Measurements from ENCODE around the gene CCDC70. TPM values are rescaled to one million over a fixed set of nuclear protein-coding genes. Genes with fewer than 3 reads are reported as not detected.

CCDC70 gene
- polyA plus RNA-seq, 3 donors, result not detected

DNA sequence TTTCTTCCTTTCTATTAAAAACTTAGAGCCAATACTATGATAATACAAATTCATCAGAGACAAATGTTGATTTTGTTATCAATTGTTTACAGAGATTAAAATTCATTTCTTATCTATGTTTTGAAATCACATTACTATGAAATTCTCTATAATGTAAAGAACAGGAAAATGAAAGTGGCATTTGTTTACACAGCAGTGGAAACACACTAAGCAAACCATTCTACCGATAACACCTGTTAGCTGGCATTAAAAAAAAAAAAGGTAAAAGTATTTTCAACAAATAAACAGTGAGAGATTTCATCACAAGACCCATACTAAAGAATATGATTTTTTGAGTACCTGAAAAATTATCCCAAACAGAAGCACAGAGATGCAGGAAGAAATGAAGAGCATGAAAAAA, 4.8 kb upstream of the CCDC70 start:
- no peak for DNase-seq (ENCODE audit: low read depth in 3 of 3, low spot score in 2 of 3)

DNA sequence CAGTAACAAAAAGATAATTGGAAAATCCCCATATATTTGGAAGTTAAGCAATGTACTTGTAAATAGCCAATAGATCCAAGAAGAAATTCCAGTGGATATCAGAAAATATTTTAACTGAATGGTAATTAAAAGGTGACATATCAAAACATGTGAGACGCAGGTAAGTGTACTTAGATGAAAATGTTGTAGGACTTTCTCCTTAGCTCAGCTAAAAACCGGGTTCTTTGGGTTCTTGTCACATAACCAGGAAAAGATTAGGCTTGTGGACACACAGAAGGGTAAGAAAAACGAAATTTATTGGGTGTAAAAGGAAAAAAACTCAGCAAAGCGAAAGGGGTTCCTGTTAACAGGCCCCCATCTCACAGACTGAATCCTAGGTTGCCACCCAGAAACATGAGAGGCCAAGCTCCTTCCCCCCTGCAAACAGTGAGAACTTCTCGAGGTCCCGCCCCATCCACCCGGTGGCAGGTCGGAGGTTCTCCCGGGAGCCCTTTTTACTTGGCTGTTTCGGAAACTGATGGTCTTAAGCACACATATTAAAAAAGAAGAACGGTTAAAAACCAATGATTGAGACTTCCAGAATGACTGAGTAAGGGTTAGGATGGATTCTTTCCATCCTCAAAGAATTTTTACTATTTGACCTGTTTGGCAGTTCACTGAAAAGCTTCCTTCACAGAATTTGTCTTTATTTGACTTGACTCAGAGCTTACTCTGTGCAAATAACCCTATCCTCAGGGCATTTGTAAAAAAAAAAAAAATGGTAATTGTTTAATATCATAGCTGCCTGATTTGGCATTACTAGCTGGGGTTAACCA, 3.1 kb upstream of the CCDC70 start:
- DNase-seq (ENCODE audit: low read depth in 3 of 3, low spot score in 2 of 3), result no peak

DNA sequence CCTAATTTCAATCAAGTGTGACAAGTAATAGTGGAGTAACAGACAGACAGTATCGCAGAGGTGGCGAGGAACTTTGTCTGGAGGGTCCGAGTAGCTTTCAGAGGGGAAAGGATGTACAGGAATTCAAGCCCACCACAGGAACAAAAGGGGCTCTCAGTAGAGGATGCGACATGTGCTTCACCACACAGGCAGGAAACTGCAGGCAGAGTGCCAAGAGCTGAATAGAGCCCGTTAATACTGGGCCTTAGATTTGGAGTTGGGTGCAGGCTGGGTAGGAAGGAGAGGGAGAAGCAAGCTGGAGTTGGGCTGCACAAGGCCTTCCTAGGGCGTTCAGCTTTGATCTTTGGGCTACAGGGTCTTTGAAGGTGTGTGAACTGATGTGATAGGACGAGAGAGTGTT, 1.2 kb downstream of the CCDC70 start:
- DNase-seq (ENCODE audit: low read depth in 3 of 3, low spot score in 2 of 3), result no peak

DNA sequence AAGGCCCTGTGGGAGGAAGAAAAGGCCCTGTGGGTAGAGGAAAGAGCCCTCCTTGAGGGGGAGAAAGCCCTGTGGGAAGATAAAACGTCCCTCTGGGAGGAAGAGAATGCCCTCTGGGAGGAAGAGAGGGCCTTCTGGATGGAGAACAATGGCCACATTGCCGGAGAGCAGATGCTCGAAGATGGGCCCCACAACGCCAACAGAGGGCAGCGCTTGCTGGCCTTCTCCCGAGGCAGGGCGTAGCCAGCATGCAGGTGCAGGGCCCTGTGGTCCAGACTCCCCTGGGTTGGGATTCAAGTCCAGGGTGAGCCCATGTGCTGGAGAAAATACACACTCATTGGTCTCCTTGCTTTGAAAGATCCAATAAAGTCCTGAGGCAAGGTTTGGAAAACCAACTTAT, 4.1 kb downstream of the CCDC70 start:
- DNase-seq (ENCODE audit: low read depth in 3 of 3, low spot score in 2 of 3), result no peak

DNA sequence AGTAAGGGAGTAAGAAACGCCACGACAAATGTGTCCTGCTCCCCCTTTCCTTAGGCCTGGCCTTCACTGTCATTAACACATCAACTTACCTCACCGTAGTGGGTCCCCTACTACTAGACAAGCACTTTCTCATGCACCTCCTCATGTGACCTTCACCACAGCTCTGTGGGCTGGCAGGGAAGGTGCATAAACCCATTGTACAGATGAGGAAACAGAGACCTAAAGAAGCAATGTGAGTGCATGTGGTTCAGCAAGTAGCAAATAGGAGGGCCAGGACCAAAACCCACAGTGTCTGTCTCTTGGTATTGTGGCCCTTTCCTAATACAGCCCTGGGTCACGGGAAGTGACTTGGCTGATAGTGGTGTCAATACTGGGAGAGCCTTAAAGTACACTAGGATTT, 5.3 kb downstream of the CCDC70 start:
- no peak for DNase-seq (ENCODE audit: low read depth in 3 of 3, low spot score in 2 of 3)

DNA sequence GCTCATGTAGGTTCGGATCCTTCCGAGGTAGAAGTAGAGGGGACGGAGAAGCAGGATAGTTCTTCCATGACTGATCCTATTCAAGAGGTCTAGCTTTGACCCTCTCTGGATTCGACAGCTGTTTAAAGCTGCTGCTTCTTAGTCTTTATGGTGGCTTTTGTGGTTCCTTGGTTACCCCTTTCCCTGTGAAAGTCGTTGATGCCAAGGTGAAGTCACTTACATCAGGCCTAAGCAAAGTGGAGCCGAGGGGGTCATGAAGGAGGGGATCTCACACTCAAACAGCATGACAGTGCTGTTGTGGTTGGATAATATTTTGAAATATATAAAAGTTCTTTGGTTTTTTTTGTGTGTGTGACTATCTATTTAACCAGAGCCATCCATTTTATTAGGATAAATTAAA, 8.1 kb downstream of the CCDC70 start:
- DNase-seq (ENCODE audit: low read depth in 3 of 3, low spot score in 2 of 3), result no peak

DNA sequence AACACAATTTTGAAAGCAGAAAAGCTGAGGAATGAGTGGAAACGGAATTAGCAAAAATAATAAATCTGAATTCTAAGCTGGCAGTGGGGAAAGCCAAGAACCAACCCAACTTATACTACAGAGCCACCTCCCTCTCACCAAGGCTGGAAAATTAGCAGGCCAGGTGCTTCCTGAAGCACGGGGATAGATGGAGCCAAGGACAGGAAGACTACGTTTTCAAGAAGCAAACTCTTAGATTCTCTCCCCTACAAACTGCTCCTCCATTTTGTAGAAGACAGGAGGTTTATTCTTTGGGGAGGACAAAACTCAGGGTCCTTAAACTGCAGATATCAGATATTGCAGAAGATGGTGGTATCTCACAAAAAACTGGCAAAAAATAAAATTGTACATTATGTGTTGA, 8.8 kb downstream of the CCDC70 start:
- DNase-seq (ENCODE audit: low read depth in 3 of 3, low spot score in 2 of 3), result no peak

DNA sequence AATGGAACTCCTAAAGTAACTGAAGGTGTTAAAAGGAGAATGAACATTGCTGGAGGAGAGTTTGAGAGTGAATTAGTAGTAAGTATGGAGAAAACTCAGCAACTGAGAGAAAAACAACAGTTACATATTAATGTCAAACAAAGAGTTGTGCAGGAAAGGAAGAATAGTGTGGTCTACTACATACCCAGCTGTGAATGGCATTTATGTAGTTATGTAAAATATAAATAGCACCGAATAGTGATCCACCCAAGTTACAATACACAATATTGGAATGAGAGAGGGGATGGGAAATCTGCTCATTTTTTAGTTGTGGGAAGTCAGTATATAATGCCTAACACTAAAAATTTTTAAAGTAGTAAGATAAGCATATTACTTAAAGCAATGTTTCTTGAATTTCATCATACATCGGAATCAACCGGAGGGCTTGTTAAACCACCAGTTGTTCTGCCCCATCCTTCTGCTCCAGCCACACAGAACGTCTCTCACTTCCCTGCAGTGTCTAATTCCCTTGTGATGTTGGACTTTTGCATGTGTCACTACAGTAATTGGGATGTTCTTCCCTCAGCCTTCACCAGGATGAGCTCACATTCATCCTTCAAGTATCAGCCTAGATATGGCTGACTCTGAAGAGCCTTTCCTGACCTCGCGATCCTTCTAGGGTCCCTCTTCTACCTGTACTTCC, 11.5 kb downstream of the CCDC70 start:
- no peak for DNase-seq (ENCODE audit: low read depth in 3 of 3, low spot score in 2 of 3)

DNA sequence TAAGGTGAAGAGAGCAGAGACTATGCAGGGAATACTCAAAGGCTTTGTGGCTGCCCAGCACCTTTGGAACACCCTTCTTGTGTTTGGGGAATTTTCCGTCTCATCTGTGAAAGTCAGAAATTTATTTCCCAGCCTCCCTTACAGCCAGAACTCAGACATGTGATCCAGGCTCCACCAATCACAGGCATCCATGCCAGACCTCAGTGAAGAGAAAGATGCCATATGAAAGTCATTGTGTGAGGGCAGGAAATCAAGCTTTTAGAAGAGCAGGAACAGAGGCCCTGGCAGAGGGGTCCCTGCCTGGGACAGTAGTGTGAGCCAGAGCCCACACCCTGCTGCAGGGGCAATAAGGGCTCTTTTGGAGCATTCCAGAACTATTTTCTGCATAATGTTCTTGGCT, 12.1 kb downstream of the CCDC70 start:
- no peak for DNase-seq (ENCODE audit: low read depth in 3 of 3, low spot score in 2 of 3)

DNA sequence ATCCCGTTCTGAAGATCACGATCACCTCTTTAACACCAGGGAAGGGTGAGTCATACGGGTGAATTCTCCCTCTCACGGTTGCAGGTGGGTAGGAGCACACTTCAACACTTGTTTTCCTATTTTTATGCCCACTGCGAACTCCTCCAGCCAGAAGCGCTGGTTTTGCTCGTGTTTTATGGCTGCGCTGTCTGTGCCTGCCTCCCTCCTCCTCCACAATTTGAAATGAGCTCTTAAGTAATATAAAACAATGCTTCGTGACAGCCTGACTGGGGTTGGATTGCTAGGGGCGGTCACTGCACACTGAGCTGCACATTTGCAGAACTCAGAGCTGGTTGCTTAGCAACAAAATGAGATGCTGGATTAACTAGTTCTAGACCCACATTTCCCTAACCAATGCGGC, 12.9 kb downstream of the CCDC70 start:
- DNase-seq (ENCODE audit: low read depth in 3 of 3, low spot score in 2 of 3), result peak in 2 of 3 donors; percentile 32 to 39

DNA sequence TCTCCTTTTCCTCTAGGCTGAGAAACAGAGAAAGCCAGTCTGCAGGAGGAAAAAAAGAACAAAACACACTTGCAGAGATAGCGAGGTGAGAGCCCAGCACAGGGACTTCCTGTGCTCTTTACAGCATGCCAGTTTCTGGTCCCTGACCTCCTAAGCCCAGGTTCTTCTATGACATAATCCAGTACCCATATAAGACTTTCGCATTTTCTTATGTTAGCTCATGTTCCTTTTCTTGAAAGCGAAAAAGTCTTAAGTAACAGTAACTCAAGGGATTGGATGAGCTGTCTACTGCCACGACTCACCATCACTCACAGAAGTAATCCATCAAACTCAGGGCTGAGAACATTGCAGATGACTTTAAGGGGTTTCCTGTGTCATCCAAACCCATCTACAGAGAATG, 17.4 kb downstream of the CCDC70 start:
- DNase-seq (ENCODE audit: low read depth in 3 of 3, low spot score in 2 of 3), result no peak

DNA sequence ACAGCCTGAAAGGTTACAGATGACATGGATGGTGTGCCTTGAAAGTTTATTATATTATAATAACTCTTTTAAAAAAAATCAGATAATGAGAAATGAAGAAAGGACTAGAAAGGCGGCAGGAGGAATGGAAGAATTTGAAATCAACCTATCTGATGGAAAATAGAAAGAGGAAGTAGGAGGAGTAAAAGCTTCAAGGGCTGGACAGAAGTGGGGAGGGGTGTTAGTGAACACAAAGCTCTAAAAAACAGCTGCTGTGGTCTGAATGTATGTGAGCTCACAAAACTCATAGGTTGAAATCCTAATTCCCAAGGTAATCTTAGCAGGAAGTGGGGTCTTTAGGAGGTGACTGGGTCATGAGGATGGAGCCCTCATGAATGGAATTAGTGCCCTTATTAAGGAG, 19.5 kb downstream of the CCDC70 start:
- no peak for DNase-seq (ENCODE audit: low read depth in 3 of 3, low spot score in 2 of 3)

DNA sequence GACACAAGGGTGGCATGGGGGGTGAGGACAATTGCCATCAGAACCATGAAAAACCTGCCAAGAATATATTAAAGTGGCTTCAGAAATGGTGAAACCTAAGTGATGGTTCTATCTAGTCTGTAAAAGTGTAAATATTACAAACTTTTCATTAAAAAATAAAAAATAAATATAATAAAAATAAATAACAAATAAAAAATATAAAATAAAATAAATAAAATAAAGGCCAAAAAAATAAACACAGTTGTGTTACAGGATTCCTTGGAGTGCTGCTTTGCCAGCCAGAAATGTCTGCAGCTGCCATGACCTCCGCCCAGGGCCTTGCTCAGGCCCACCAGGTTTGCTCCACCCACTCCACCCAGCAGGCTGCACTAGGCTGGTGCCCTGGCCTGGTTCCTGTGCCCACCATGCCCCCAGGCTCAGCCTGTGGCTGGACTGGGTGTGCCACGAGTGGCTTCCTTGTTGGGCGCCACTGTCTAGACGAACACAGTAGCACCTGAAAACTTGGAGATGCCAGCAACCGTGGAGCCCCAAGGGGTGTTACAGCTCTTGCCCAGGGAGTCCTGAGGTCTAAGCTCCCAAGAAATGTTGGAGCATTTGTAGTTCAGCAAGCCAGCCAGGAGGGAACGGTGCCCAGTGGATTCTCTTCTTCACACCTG, 20.9 kb downstream of the CCDC70 start:
- DNase-seq (ENCODE audit: low read depth in 3 of 3, low spot score in 2 of 3), result no peak

DNA sequence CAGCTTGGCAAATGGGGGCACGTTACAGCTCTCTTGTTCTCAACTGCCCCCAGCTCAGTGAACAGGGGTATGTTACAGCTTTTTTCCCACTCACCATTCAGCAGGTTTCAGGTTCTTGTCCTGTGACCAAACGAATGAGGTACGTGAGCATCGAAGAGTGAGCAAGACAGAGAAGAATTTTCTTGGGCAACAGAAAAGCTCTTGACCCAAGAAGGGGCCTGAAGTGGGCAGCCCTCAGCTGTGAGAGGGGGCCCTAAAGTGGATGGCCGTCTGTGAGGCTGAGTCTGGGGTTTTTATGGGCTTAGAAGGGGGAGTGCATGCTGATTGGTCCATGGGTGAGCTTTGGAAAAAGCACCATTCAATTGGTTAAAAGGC, 21.4 kb downstream of the CCDC70 start:
- no peak for DNase-seq (ENCODE audit: low read depth in 3 of 3, low spot score in 2 of 3)

DNA sequence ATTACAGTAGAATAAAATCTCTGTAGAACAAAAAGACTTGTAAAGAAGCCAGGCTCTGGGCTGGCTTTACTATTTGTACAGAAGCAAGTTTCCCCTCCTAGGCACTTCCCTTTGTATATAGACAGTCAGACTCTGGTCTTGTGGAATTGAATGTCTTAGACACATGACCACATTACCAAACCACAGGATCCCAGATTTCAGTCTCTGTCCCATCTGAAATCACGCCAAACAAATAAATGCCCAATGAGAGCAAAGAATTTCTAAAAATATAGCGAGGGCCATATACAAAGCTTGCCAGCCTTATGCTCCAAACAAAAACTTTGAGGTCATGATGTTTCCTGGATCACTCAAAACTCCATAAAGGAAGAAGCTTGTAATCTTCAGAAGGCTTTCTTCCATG, 23.9 kb downstream of the CCDC70 start:
- DNase-seq (ENCODE audit: low read depth in 3 of 3, low spot score in 2 of 3), result no peak

DNA sequence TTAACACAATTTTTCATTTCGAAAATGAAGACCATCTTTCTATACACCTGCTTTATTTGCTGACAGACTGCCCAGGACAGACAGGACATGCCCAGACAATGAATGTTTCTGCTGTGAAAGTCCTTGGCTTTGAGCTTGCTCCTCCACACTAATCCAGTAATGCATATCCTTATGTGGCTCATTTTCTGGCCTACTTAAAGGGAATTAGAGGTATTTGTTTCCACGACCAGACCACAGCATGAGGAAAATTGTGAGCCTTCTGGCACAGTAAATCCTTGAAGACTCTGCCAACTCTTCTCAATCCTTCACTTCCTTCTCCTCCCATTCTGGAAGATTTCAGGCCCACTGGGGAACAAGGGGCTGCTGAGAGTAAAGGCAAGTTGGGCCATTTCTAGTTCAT, 25.7 kb downstream of the CCDC70 start:
- DNase-seq (ENCODE audit: low read depth in 3 of 3, low spot score in 2 of 3), result no peak

DNA sequence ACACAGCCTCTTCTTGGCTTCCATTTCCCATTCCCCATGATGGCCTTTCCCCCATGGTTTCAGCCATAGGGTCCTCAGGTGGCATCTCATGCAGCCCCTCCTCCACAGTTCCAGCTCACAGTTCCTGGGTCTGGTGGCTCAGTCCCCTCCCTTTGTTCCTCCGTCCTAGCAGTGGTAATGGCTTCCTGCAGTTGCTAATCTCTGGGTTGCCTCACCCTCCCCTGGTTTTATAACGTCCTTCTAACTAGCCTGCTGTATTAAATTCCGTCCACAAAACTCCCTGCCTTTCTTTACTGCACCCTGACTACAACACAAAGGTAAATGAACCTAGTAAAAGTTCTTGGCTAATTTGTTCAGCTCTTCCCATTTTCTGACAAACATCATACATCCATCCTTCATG, 30.9 kb downstream of the CCDC70 start:
- DNase-seq (ENCODE audit: low read depth in 3 of 3, low spot score in 2 of 3), result no peak

DNA sequence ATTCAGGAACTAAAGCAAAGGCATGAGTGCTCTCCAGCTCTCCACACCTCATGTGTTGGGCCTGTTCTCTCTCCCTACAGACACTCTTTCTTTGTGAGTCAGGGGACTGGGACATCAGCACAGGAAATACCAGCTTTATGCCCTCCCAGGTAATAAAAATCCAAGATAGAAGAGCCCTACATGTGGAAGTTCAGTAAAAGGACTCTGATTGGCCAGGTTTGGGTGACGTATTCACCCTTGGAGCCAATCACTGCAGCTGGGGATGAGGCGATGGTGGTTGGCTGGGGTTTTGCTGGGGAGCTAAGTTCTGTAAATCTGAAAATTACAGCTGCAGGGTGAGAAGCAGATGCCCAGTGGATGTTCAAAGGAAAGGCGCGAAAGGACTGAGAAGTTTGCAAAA, 32.5 kb downstream of the CCDC70 start:
- no peak for DNase-seq (ENCODE audit: low read depth in 3 of 3, low spot score in 2 of 3)

DNA sequence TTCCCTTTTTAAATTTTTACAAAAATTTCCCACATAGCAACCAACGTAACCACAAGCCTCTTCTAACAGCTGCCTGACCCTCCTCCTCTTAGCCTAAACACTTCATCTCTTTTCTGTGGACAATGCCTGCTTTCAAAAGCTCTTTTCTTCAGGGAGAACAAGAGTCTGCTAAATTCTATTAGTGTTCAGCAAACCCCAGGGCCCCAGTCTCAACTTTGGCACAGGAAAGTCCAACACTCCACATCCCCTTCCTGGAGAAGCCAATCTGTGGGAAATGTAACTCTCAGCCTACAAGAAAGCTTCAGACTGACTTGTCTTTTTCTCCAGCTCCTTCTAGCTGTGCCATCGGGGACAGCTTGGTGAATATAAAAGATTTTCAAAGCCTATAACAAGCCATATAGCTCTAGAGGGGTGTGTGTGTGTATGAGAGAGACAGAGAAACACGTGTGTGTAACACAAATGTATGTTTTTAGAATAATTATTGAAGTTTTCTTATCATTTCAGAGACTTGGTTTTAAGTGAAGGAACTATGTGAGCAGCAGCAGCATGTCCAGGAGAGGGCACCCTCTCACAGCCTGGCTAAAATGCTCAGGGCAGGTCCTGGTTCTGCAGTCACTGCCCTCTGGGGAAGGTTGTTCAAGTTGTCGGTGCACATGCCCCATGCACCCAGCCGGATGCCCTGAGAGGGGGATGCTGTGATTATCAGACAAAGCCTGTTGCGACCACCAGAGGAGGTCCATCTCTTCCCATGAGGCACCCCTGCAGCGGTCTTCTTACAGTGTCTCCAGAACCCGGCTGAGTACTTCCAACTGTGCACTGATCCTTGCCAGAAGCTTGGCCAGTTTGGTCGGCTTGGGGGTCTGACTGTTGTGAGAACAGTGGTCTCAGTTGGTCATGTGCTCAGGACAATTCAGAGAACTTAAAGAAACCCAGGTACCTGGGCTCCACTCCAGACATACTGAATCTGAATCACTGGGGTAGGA, 34.4 kb downstream of the CCDC70 start:
- DNase-seq (ENCODE audit: low read depth in 3 of 3, low spot score in 2 of 3), result no peak

DNA sequence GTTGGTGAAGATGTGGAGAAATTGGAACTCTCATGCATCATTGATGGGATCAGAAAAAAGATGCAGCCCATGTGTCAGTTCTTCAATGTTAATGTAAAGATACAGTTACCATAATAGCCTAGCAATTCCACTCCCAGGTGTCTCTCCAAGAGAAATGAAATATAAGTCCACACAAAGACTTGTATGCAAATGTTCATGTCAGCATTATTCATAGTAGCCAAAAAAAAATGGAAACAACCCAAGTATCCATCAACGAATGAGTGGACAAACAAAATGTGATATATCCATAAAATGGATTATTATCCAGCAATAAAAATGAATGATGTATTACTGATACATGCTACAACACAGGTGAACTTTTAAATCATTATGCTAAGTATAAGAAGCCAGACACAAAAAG, 38.7 kb downstream of the CCDC70 start:
- no peak for DNase-seq (ENCODE audit: low read depth in 3 of 3, low spot score in 2 of 3)

DNA sequence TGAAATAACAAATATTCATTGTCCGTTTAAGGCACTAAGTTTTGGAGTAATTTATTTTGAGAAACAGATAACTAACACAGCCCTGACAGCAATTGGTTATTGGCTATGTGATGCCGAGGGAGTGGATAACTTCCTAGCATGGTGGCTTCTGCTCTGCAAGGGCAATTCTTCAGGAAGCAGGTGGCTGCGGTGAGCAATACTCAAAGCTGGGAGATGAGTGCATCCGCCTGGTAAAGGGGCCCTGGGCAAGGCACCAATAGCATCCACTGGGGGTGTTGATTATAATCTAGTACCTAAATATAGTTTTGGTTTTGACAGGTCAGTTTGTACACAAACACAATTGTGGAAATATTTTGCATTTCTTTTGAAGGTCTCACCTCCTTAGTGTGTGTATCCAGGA, 41.0 kb downstream of the CCDC70 start:
- no peak for DNase-seq (ENCODE audit: low read depth in 3 of 3, low spot score in 2 of 3)

All from right renal cortex interstitium (tissue), 3 donors.